HL-60 (cell line): ENCODE data around the gene SLC24A3.

Source experiments
- GABPA ChIP-seq: IDR thresholded peaks from 2 replicates; pipeline ENCODE4 v1.6.1; 2012; ENCODE audit warnings: low read depth
- POLR2AphosphoS5 ChIP-seq: IDR thresholded peaks from 2 replicates; pipeline ENCODE4 v1.6.1; 2012; ENCODE audit warnings: low read depth
- TF ChIP-seq, protein P1 (sequence below): IDR thresholded peaks from one replicate; pipeline ENCODE4 v1.5.1; 2011; ENCODE audit warnings: low read length, control low read depth, inconsistent platforms; ENCODE audit not compliant: insufficient read depth
- TF ChIP-seq, protein P2 (sequence below): IDR thresholded peaks from 2 replicates; pipeline ENCODE4 v1.6.1; 2012; ENCODE audit warnings: low read depth; ENCODE audit not compliant: insufficient replicate concordance

DNA sequence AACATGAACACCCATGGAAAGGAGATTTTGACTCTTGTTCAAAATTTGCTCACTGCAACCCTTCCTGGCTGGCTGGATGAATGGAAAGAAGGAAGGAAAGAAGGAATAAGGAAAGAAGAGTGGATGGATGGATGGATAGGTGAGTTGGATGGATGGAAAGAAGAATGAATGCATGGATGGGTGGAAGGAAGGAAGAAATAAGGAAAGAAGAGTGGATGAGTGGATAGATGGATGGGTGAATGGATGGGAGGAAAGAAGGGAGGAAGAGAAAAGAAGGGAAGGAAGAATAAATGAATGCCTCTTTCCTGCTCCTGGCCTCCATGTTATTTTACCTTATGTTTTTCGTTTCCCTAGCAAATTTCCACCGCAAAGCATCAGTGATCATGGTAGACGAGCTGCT, 471.4 kb downstream of the SLC24A3 start:
- TF ChIP-seq, protein P1, sequence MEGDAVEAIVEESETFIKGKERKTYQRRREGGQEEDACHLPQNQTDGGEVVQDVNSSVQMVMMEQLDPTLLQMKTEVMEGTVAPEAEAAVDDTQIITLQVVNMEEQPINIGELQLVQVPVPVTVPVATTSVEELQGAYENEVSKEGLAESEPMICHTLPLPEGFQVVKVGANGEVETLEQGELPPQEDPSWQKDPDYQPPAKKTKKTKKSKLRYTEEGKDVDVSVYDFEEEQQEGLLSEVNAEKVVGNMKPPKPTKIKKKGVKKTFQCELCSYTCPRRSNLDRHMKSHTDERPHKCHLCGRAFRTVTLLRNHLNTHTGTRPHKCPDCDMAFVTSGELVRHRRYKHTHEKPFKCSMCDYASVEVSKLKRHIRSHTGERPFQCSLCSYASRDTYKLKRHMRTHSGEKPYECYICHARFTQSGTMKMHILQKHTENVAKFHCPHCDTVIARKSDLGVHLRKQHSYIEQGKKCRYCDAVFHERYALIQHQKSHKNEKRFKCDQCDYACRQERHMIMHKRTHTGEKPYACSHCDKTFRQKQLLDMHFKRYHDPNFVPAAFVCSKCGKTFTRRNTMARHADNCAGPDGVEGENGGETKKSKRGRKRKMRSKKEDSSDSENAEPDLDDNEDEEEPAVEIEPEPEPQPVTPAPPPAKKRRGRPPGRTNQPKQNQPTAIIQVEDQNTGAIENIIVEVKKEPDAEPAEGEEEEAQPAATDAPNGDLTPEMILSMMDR: no peak
- TF ChIP-seq GABPA (no peak), POLR2AphosphoS5 (no peak)
- TF ChIP-seq, protein P2, sequence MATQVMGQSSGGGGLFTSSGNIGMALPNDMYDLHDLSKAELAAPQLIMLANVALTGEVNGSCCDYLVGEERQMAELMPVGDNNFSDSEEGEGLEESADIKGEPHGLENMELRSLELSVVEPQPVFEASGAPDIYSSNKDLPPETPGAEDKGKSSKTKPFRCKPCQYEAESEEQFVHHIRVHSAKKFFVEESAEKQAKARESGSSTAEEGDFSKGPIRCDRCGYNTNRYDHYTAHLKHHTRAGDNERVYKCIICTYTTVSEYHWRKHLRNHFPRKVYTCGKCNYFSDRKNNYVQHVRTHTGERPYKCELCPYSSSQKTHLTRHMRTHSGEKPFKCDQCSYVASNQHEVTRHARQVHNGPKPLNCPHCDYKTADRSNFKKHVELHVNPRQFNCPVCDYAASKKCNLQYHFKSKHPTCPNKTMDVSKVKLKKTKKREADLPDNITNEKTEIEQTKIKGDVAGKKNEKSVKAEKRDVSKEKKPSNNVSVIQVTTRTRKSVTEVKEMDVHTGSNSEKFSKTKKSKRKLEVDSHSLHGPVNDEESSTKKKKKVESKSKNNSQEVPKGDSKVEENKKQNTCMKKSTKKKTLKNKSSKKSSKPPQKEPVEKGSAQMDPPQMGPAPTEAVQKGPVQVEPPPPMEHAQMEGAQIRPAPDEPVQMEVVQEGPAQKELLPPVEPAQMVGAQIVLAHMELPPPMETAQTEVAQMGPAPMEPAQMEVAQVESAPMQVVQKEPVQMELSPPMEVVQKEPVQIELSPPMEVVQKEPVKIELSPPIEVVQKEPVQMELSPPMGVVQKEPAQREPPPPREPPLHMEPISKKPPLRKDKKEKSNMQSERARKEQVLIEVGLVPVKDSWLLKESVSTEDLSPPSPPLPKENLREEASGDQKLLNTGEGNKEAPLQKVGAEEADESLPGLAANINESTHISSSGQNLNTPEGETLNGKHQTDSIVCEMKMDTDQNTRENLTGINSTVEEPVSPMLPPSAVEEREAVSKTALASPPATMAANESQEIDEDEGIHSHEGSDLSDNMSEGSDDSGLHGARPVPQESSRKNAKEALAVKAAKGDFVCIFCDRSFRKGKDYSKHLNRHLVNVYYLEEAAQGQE: no peak
